H1 (cell line): ENCODE measurements around the gene FAM168B. TPM values are rescaled to one million over a fixed set of nuclear protein-coding genes. Genes with fewer than 3 reads are reported as not detected.

ENCODE experiments used
- CTCF ChIA-PET: fragments of 300-600 bp; sonication (Branson Sonifier 250); formaldehyde crosslinking; loops from one replicate; lab custom pipeline; 2021; ENCODE audit not compliant: partially characterized antibody; lab: Charles Lee
- POLR2A ChIA-PET: fragments of 300-600 bp; sonication (Branson Sonifier 250); formaldehyde crosslinking; loops from one replicate; lab custom pipeline; 2021; ENCODE audit warnings: inconsistent platforms; ENCODE audit not compliant: partially characterized antibody; lab: Charles Lee
- DNase-seq, 2 experiments: peaks; one replicate each; pipeline versions ENCODE4 v3.0.0 to v3.0.0-alpha.2; 2010 to 2022; ENCODE audit warnings: low spot score in 2 of 2, low read depth in 1 of 2, mixed read lengths in 1 of 2
- FAIRE-seq: peaks from 2 replicates; lab custom pipeline; 2011; peaks lifted over from hg19 to GRCh38; lab: Jason Lieb, UNC
- H2AFZ ChIP-seq: 2 replicates; pipeline ENCODE4 v1.8.1; 2012; ENCODE audit warnings: low read length, inconsistent platforms
- H2AK5ac ChIP-seq: 2 replicates; pipeline ENCODE4 v1.6.1; 2013; ENCODE audit warnings: low read depth, low read length
- H2BK120ac ChIP-seq: replicated peaks from 2 replicates; pipeline ENCODE3; 2013; ENCODE audit warnings: low read depth, low read length, inconsistent platforms
- H2BK12ac ChIP-seq: 2 replicates; pipeline ENCODE4 v1.6.1; 2013; ENCODE audit warnings: low read depth, low read length
- H2BK15ac ChIP-seq: 2 replicates; pipeline ENCODE4 v1.6.1; 2013; ENCODE audit warnings: low read length
- H2BK20ac ChIP-seq: 2 replicates; pipeline ENCODE4 v1.6.1; 2013; ENCODE audit warnings: low read length
- H2BK5ac ChIP-seq: 2 replicates; pipeline ENCODE4 v1.6.1; 2013; ENCODE audit warnings: low read depth, low read length
- H3K14ac ChIP-seq: 2 replicates; pipeline ENCODE4 v1.6.1; 2013; ENCODE audit warnings: inconsistent platforms; ENCODE audit not compliant: insufficient read length
- H3K18ac ChIP-seq: 2 replicates; pipeline ENCODE4 v1.6.1; 2013; ENCODE audit warnings: low read length; ENCODE audit errors: extremely low read depth
- H3K23ac ChIP-seq: 2 replicates; pipeline ENCODE4 v1.6.1; 2013; ENCODE audit warnings: inconsistent platforms; ENCODE audit not compliant: insufficient read length
- H3K23me2 ChIP-seq: 2 replicates; pipeline ENCODE4 v1.6.1; 2013; ENCODE audit warnings: low read depth, low read length
- H3K27ac ChIP-seq: 2 replicates; pipeline ENCODE4 v1.6.1; 2011; ENCODE audit warnings: low read depth, low read length, inconsistent platforms
- H3K27me3 ChIP-seq, 4 experiments: replicated peaks in 1 of 4; 1 replicate in 1 of 4; 2 replicates in 3 of 4; pipeline versions ENCODE4 v1.6.1 to v1.8.1; 2011 to 2013; ENCODE audit warnings: low read length in 3 of 4, mild to moderate bottlenecking in 3 of 4, inconsistent platforms in 2 of 4, mixed read lengths in 2 of 4, moderate library complexity in 1 of 4; ENCODE audit not compliant: control insufficient read depth in 3 of 4, insufficient read depth in 3 of 4; ENCODE audit errors: extremely low read depth in 1 of 4
- H3K36me3 ChIP-seq, 4 experiments: 2 replicates each; pipeline versions ENCODE4 v1.6.1 to v1.8.1; 2011 to 2013; ENCODE audit warnings: mild to moderate bottlenecking in 4 of 4, low read length in 3 of 4, moderate library complexity in 2 of 4, control low read depth in 1 of 4, inconsistent platforms in 1 of 4; ENCODE audit not compliant: insufficient read depth in 4 of 4, control insufficient read depth in 2 of 4
- H3K4ac ChIP-seq: replicated peaks from 2 replicates; pipeline ENCODE3; 2013; ENCODE audit warnings: low read length, low read depth, mixed read lengths, inconsistent platforms; ENCODE audit not compliant: insufficient read length
- H3K4me1 ChIP-seq, 4 experiments: replicated peaks in 1 of 4; 1 replicate in 1 of 4; 2 replicates in 3 of 4; pipeline versions ENCODE4 v1.6.1 to v1.8.1; 2011 to 2013; ENCODE audit warnings: low read length in 3 of 4, inconsistent platforms in 2 of 4, mixed read lengths in 1 of 4; ENCODE audit not compliant: insufficient read depth in 4 of 4, control insufficient read depth in 3 of 4
- H3K4me2 ChIP-seq, 2 experiments: 2 replicates each; pipeline versions ENCODE4 v1.6.1 to v1.8.1; 2011 to 2013; ENCODE audit warnings: low read depth in 2 of 2, low read length in 2 of 2, control low read depth in 1 of 2, inconsistent platforms in 1 of 2, mild to moderate bottlenecking in 1 of 2; ENCODE audit not compliant: insufficient read depth in 1 of 2
- H3K4me3 ChIP-seq, 4 experiments: fragments of 200-600, 300-600 bp in 1 of 4; sonication (generic), shearing (Covaris generic), sonication (Bioruptor Twin) in 1 of 4; 2 replicates each; pipeline versions ENCODE4 v1.5.1 to v1.8.1; 2011 to 2016; ENCODE audit warnings: low read length in 4 of 4, low read depth in 3 of 4, control low read depth in 2 of 4, inconsistent platforms in 2 of 4, mild to moderate bottlenecking in 2 of 4, mixed read lengths in 1 of 4, moderate library complexity in 1 of 4; ENCODE audit not compliant: insufficient read depth in 2 of 4; ENCODE audit errors: extremely low read depth in 1 of 4
- H3K56ac ChIP-seq: replicated peaks from 2 replicates; pipeline ENCODE3; 2013; ENCODE audit warnings: low read depth, mild to moderate bottlenecking, mixed read lengths, low read length, inconsistent platforms; ENCODE audit not compliant: insufficient read length
- H3K79me1 ChIP-seq: 2 replicates; pipeline ENCODE4 v1.6.1; 2013; ENCODE audit warnings: low read depth, low read length, control low read depth
- H3K79me2 ChIP-seq, 2 experiments: 2 replicates each; pipeline versions ENCODE4 v1.6.1 to v1.8.1; 2012 to 2013; ENCODE audit warnings: low read length in 2 of 2, mild to moderate bottlenecking in 2 of 2, inconsistent platforms in 1 of 2; ENCODE audit not compliant: insufficient read depth in 2 of 2, control insufficient read depth in 1 of 2
- H3K9ac ChIP-seq, 4 experiments: replicated peaks in 1 of 4; 1 replicate in 1 of 4; 2 replicates in 3 of 4; pipeline versions ENCODE4 v1.6.1 to v1.8.1; 2011 to 2013; ENCODE audit warnings: low read depth in 3 of 4, low read length in 3 of 4, control low read depth in 2 of 4, mild to moderate bottlenecking in 2 of 4, moderate library complexity in 2 of 4, inconsistent platforms in 1 of 4; ENCODE audit errors: extremely low read depth in 1 of 4
- H3K9me3 ChIP-seq, 2 experiments: 2 replicates each; pipeline versions ENCODE4 v1.6.1 to v1.8.1; 2012 to 2013; ENCODE audit warnings: mild to moderate bottlenecking in 2 of 2, moderate library complexity in 2 of 2, control low read depth in 1 of 2, inconsistent platforms in 1 of 2, low read depth in 1 of 2, low read length in 1 of 2, mixed read lengths in 1 of 2; ENCODE audit not compliant: insufficient read depth in 2 of 2
- H4K20me1 ChIP-seq, 2 experiments: replicated peaks in 1 of 2; 2 replicates each; pipeline versions ENCODE3 to v1.8.1; 2011 to 2013; ENCODE audit warnings: inconsistent platforms in 2 of 2, low read length in 2 of 2, mild to moderate bottlenecking in 1 of 2; ENCODE audit not compliant: insufficient read depth in 2 of 2, control insufficient read depth in 1 of 2
- H4K5ac ChIP-seq: 2 replicates; pipeline ENCODE4 v1.6.1; 2013; ENCODE audit warnings: low read length, low read depth, mixed read lengths, inconsistent platforms; ENCODE audit not compliant: insufficient read length
- H4K8ac ChIP-seq: 2 replicates; pipeline ENCODE4 v1.8.0; 2013; ENCODE audit warnings: mild to moderate bottlenecking, moderate library complexity, low read length, inconsistent platforms; ENCODE audit not compliant: insufficient read depth; ENCODE audit errors: extremely low read depth
- H4K91ac ChIP-seq: replicated peaks from 2 replicates; pipeline ENCODE3; 2013; ENCODE audit warnings: low read length, mixed read lengths, inconsistent platforms; ENCODE audit not compliant: insufficient read length
- CBX8 ChIP-seq: fragments of 300-800, 300-1000 bp; sonication (generic); IDR thresholded peaks from 2 replicates; pipeline ENCODE4 v1.7.1; 2016; ENCODE audit warnings: low read depth, low read length, borderline replicate concordance
- WGBS, 2 experiments: shearing (Covaris generic) in 1 of 2; methylation state at CpG; one replicate each; pipeline versions ENCODE4 v1.1.6 to v1.1.7; 2013 to 2015; ENCODE audit warnings: low lambda C conversion rate in 2 of 2, mixed read lengths in 2 of 2, inconsistent platforms in 1 of 2, low coverage in 1 of 2, missing lambda C conversion rate in 1 of 2; ENCODE audit not compliant: insufficient replicate concordance in 2 of 2, insufficient coverage in 1 of 2, insufficient read length in 1 of 2; ENCODE audit errors: extremely low coverage in 1 of 2, missing lambda C conversion rate in 1 of 2; 5-methylcytosine and 5-hydroxymethylcytosine counted together
- polyA plus RNA-seq, 7 experiments: library from polyadenylated mRNA; depleted of rRNA in 3 of 7; stranded (reverse) in 5 of 7; unstranded in 2 of 7; fragments of >200 nt in 5 of 7; fragments of 200-250 nt in 2 of 7; gene quantifications; 1 replicate in 5 of 7; 2 replicates in 1 of 7; 4 replicates in 1 of 7; pipeline versions ENCODE4 v1.2.1 to v1.2.3, GENCODE V29; 2011 to 2013; ENCODE audit warnings: missing spikeins in 2 of 7, mixed read lengths in 2 of 7
- total RNA-seq: library from RNA; stranded (reverse); fragmentation: NEBNext Ultra II Directional; extraction: Animal tissue kit (Norgen Biotek cat#: 25700); gene quantifications from 2 replicates; pipeline ENCODE4 v1.2.1, GENCODE V29; 2021

FAM168B gene
- total and polyA plus RNA-seq, 2 of the 8 experiments (the other 6 are each of a cell fraction or from before 2014, with no cell fraction given), result 61.9 to 123 TPM

GRCh38 chr2:131047920-131048560 lies 45.2 kb downstream of the FAM168B start:
- no peak overlapping the region for H3K4me3 ChIP-seq
- peaks cover 12 to 54% (median 35%) of the 10 kb centered on the region in 4 experiments; a peak in 7 of 8 replicates for H3K36me3 ChIP-seq
- no peak overlapping the region for H2AFZ ChIP-seq
- H3K56ac ChIP-seq, result no peak overlapping the region
- peaks cover 0 to 5% (median 0%) of the 10 kb centered on the region in 4 experiments; a peak in 3 of 7 replicates for H3K4me1 ChIP-seq
- H3K79me1 ChIP-seq, result peaks cover 4% of the 10 kb centered on the region; the same call in 1 of the 2 replicates
- no peaks in the 10 kb centered on the region for H3K23me2 ChIP-seq
- H2BK15ac ChIP-seq, result no peak overlapping the region
- no peak for FAIRE-seq
- DNase-seq, result no peak
- no peak overlapping the region for H3K18ac ChIP-seq
- no peak overlapping the region for H2BK20ac ChIP-seq
- H3K4me2 ChIP-seq, result no peak overlapping the region
- H3K27ac ChIP-seq, result no peak overlapping the region
- ChIA-PET POLR2A (interaction anchor here (1.3 to 4.0 kb wide), 2 partner anchors 17 to 45 kb away, joined by 3 to 13 read pairs; partner anchors contain the start of gene FAM168B), CTCF (no interaction called here)
- no peak overlapping the region for H3K4ac ChIP-seq
- H2BK5ac ChIP-seq, result no peak overlapping the region
- H4K8ac ChIP-seq, result no peak overlapping the region
- H4K91ac ChIP-seq, result no peak overlapping the region
- H3K27me3 ChIP-seq, result no peaks in the 10 kb centered on the region
- no peak overlapping the region for H2BK12ac ChIP-seq
- no peak overlapping the region for H3K14ac ChIP-seq
- H2AK5ac ChIP-seq, result no peak overlapping the region
- H2BK120ac ChIP-seq, result no peak overlapping the region
- H3K9me3 ChIP-seq, result no peaks in the 10 kb centered on the region
- WGBS, 2 experiments, result 93% methylated on average over 11 of the region's 11 CpGs; no CpG with 5 or more reads in 1 of the 2 experiments
- no peak overlapping the region for H3K23ac ChIP-seq
- H4K20me1 ChIP-seq, result peaks cover 11 to 30% of the 10 kb centered on the region in 2 experiments
- peaks cover 0 to 6% of the 10 kb centered on the region in 2 experiments; a peak in 1 of 4 replicates for H3K79me2 ChIP-seq
- H4K5ac ChIP-seq, result no peak overlapping the region
- TF ChIP-seq CBX8, result no peak
- H3K9ac ChIP-seq, result no peak overlapping the region
